NOMO-1 treated with DMSO at 0.1 percent for 48 hours (cell line): Measurements from ENCODE around the gene NME7.

ENCODE experiments used
- DNase-seq: peaks from one replicate; lab custom pipeline; 2025; ENCODE audit not compliant: unreplicated experiment; lab: John Stamatoyannopoulos, UW

The NME7 gene

DNA sequence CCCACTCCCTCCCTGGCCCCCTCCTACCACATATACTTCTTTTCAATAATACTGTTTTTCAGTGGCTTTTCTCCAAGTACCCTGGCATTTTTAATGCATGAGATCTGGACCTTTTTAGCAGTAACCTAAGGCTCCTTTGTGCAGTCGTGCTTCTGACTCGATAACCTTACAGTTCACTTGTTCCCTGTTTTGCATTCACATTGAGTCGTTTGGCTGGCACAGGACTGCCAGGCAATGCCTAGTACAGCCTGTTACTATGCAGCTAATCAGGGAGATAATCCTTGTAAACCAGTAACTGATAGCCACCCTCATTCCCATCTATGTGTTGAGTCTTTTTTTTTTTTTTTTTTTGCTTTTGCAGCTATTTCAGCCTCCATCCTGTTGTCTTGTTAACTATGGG lies 257.4 kb downstream of the NME7 start:
- no peak for DNase-seq

DNA sequence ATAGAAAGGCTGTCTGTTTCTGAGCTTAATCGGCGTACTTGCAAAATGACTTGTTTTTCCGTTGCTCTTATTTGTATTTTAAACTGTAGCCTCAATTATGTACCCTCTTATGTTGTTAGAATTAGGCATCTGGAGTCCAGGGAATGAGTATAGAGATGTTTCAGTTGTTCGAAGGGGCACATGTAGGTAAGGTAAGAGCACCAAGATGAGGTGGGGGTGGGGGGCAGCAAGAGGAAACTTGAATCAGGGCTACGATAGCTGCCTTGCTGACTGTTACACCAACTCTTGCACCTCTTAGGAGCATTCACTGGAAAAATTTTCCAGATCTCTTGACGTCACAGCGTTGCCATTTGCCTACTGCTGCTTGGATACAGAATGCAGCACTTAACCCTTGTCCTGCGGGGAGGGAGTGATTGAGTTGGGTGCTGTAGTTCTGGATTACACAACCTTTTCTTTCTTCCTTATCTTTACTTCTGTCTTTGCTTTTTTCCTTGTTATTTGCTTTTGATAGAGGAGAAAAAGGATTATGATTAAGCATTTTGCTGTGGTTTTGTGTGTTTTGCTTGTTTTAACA lies 257.9 kb downstream of the NME7 start:
- DNase-seq, result no peak

GRCh38 chr1:169108863-169109560 lies 258.6 kb downstream of the NME7 start:
- DNase-seq, result no peak

- no peak for DNase-seq
Observed at GRCh38 chr1:169108223-169108622, 259.4 kb downstream of the NME7 start.

GRCh38 chr1:169107603-169108208 lies 259.9 kb downstream of the NME7 start:
- DNase-seq, result no peak

GRCh38 chr1:169106921-169107602 lies 260.5 kb downstream of the NME7 start:
- DNase-seq, result no peak

DNA sequence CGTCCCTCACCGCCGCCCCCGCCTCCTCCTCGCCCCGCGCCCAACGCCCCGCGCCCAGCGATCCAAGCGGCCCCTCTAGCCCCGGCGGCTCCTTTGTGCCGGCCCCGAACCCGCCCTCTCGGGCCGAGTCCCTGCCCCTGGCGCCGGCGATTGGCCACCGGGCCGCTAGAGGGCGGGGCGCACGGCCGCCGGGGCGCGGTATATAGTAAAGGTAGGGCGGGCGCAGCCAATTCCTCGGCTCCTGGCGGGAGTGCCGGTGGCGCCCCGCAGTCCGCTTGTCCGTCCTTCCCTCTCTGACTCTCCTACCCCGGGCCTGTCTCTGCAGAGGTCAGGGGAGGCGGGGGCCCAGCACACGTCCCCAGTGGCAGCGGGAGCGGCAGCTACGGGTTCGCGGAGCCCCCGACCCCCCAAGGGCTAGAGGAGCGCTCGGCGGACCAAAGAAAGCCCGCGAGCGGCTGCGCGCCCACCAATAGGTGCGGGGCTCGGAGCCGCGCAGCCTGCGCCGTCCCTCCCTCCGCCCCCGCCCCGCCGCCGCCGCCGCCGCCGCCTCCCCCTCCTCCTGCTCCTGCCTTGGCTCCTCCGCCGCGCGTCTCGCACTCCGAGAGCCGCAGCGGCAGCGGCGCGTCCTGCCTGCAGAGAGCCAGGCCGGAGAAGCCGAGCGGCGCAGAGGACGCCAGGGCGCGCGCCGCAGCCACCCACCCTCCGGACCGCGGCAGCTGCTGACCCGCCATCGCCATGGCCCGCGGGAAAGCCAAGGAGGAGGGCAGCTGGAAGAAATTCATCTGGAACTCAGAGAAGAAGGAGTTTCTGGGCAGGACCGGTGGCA lies 261.3 kb downstream of the NME7 start, which contains the start of gene ATP1B1:
Gene ATP1B1, plus strand, starts transcription at position 596 of the 826 bp plus-strand sequence. Its CDS starts 140 bp downstream, at position 736.
- peak; percentile 71 for DNase-seq

GRCh38 chr1:169105434-169106094 lies 262.0 kb downstream of the NME7 start:
- DNase-seq, result peak; percentile 29

DNA sequence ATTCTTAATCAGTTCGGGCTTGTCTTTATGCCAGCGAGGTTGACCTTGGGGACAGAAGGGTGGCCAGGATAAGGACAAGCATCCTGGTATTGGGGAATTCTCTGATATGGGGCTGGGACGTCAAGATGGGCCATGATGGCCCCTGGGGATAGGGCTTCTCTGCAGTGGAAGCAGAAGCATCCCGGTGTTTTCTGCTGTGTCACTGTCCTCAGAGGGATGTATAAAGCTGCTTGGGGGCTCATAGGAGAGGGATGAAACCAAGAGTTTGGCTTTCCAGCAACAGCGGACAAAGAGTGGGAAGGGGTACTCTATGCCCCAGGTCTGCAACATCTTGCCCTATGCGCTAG lies 262.5 kb downstream of the NME7 start:
- DNase-seq, result no peak

DNA sequence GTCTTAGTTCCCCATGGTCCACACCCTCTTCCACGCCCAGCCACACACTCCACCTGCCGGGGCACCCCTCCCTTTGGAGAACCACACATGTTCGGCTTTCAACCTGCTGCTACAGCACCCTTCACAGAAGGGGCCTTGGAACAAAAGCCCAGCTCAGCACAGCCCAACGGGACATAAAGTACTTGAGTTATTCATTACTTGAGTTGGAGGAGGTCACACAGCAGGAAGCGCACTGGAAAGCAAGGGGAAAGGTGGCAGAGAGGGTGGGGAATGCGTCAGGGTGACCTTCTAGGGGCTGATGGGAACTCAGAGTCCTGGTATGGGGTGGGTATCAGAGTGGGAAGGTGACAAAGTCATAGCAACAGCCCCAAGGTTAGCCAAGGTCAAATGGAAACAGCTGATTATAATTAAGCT lies 264.1 kb downstream of the NME7 start:
- no peak for DNase-seq

- DNase-seq, result no peak
Observed at GRCh38 chr1:169103002-169103401, 264.6 kb downstream of the NME7 start.

- no peak for DNase-seq
Observed at GRCh38 chr1:169102567-169102966, 265.0 kb downstream of the NME7 start.

DNA sequence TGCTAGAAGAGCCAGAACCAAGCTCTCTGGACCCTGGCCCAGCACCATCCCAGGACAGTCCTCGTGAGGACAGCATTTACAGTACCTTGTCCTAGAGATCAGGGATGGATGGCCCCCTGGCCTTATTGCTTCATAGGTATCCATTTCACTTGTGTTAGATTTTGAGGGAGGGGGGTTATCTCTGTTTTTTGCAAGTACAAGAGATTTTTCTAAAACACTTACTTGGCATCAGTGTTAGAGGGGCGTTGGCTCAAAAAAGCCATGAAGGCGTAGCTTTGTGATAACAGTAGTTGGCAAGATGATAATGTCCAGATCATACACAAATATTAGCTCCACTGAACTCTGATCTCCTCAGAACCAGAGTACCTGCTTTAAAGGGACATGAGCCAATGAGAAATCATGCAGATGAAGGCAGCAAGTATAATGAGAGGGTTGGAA lies 266.9 kb downstream of the NME7 start:
- DNase-seq, result no peak

- no peak for DNase-seq
Observed at GRCh38 chr1:169100208-169100607, 267.4 kb downstream of the NME7 start.

DNA sequence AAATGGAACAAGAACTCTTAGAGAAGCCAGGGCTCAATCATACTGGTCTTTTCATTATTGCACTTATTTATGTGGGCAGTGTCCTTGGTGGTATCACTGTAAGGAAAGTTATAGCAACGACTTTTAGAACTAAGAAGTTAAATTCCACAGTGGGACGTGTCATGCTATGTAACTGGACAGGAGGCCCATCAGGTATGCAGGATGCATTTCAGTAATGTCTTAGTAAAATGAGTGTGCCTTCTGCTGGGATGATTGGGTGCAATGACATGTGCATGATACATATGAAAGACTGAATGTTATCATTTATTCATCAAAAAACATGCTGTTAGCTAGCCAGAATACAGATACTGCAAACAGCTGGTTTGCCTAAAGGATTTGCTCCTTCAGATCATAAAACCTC lies 268.0 kb downstream of the NME7 start:
- DNase-seq, result no peak

DNA sequence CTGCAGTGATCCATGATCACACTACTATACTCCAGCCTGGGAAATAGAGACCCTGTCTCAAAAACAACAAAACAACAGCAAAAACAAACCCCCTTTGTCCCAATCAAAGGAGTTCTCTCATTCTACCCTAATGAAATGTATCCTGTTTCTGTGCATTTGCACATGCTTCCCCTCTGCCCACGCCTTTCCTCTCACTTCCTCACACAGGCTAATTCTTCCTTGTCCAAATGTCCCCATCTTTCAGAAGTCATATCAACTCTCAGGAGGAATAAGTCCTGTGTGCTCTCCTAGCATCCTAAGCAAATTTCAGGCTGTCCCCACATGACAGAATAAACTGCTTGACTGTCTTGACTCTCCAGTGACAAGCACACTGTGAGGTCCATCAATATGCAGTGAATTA lies 269.2 kb downstream of the NME7 start:
- no peak for DNase-seq

- DNase-seq, result no peak
Observed at GRCh38 chr1:169094897-169095569, 272.6 kb downstream of the NME7 start.

DNA sequence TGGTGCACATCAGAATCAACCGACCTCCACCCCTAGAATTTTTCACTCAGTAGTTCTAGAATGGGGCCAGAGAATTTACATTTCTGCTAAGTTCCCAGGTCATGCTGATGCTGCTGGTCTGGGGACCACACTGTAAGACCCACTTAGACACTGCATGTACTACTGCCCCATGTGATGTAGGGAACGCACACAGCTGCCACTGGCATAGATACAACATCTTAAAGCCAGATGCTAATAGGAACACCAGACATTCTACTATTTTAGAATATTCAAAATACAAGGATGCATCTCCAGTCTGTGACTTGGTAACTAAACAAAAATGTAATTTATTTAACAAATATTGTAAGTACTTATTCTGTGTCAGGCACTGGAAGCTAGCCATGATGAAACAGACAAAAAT lies 275.2 kb downstream of the NME7 start:
- DNase-seq, result no peak

DNA sequence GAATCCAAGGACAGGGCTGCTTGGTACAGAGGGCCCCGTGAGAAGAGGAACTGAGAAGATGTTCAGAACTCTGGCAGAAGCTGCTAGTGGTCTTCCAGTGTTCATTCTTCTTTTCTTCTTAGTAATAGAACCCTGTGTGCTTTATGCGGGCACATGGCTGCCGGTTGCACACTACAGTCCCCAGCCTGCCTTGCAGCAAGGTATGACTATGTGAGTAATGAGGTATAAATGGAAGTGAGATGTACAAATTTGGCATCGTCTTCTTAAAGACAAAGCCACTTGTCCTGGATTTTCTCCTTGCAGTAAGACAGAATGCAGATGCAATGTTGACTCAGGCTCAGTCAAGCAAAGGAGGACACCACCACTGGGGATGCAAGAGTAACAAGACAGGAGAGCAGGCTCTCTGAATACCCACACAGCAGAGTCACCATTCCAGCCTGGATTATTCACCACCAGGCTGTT lies 276.1 kb downstream of the NME7 start:
- DNase-seq, result no peak

GRCh38 chr1:169090900-169091311 lies 276.7 kb downstream of the NME7 start:
- DNase-seq, result no peak
